ENCODE results near the gene VWA5A. TPM values are rescaled to one million over a fixed set of nuclear protein-coding genes. Genes with fewer than 3 reads are reported as not detected.
A peak's percentile ranks its signal among the peaks of the same experiment; 100 is the strongest.

The VWA5A gene
- total and polyA plus RNA-seq, 9 of the 15 experiments (the other 6 are each of a cell fraction or from before 2014, with no cell fraction given) = 4.6 to 19.7 (median 6.9) TPM

- TF ChIP-seq CHAMP1 (IDR thresholded peaks at IDR 0.05) = peak; percentile 63; the same call in 1 of the 2 replicates
- TF ChIP-seq EP300 (IDR thresholded peaks at IDR 0.05; ENCODE audit: low read length) = peak; percentile 20
- 0 out of 2 replicates have a peak, but pooled peaks have one; percentile 13 for TF ChIP-seq NFIC (IDR thresholded peaks at IDR 0.05)
- peak; percentile 12; the same call in 1 of the 2 replicates for TF ChIP-seq MAFF (IDR thresholded peaks at IDR 0.05; ENCODE audit: low read length)
- TF ChIP-seq MAFK (IDR thresholded peaks at IDR 0.05; ENCODE audit: low read length) = peak; percentile 48; the same call in 1 of the 2 replicates
- TF ChIP-seq CGGBP1 (CRISPR knock-in tag; IDR thresholded peaks at IDR 0.05) = no peak
- no peak for TF ChIP-seq HMG20A (CRISPR knock-in tag; conservative IDR thresholded peaks at IDR 0.05)
- TF ChIP-seq HMBOX1 (IDR thresholded peaks at IDR 0.05) = no peak
- peak; percentile 64; the same call in 1 of the 2 replicates for TF ChIP-seq FOXJ2 (tag; IDR thresholded peaks at IDR 0.05)
- TF ChIP-seq CBFA2T3 (IDR thresholded peaks at IDR 0.05) = peak; percentile 48
- TF ChIP-seq ZBTB43 (CRISPR knock-in tag; IDR thresholded peaks at IDR 0.05) = no peak
- TF ChIP-seq ZNF583 (CRISPR knock-in tag; IDR thresholded peaks at IDR 0.05) = no peak
- peak; percentile 67; the same call in 1 of the 2 replicates for TF ChIP-seq JUN (IDR thresholded peaks at IDR 0.05; ENCODE audit: borderline replicate concordance, low read depth, low read length)
- TF ChIP-seq JUN (CRISPR knock-in tag; IDR thresholded peaks at IDR 0.05; ENCODE audit: borderline replicate concordance) = no peak
- TF ChIP-seq ZNF197 (CRISPR knock-in tag; IDR thresholded peaks at IDR 0.05; ENCODE audit: low read depth) = peak; percentile 48; the same call in 1 of the 2 replicates
- TF ChIP-seq BRF2 (IDR thresholded peaks at IDR 0.05; ENCODE audit: borderline replicate concordance, insufficient read depth, insufficient read length) = no peak
These were observed at the start of gene VWA5A (continued) for GRCh38 chr11:124114942-124115781.

Data from K562 (cell line).